Measurements from ENCODE around the gene AFF3.

AFF3 gene

DNA sequence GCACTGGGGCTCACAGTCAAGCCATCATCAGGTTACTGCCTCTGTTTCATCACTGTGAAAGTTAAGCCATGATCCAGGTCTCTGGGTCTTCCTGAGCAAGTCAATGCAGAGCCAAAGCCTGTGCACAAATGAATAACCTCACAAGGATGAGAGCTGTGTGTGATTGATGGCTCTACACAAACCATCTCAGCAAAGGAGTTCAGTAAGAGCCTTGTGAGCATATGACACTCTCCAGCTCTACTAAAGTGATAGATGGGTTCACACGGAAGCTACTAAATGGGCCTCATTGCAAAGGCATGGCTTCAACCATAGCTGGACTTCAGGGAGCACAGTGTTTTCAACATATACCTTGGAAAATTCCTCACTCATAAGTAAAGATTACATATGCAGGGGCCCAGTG, 101.5 kb downstream of the AFF3 start:
- no peak for DNase-seq

DNA sequence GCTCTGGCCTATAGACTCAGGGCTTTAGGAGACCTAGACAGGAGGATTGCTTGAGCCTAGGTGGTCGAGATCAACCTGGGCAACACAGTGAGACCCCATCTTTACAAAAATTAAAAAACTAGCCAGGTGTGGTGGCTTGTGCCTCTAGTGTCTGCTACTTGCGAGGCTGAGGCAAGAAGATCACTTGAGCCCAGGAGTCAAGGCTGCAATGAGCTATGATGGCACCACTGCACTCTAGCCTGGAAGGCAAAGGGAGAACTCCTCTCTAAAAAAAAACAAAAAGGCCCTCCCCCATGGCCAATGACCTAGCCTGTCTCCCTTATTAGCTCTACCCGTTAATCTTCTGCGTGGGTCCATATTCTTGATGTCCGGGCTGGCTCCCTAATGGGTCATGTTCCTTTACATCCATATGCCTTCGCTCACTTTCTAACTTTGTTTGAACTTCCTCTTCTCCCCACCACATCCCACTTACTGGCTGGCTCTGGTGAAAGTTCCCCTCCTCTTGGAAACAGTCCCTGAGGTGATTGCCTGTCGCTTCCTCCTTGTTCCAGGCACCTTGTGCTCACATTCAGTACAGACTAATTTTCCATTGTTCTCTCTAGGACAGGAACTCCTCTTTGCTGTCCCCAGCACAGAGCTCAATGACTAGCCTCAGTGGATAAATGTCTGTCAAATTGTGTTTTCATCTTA, 103.0 kb downstream of the AFF3 start:
- no peak for DNase-seq

DNA sequence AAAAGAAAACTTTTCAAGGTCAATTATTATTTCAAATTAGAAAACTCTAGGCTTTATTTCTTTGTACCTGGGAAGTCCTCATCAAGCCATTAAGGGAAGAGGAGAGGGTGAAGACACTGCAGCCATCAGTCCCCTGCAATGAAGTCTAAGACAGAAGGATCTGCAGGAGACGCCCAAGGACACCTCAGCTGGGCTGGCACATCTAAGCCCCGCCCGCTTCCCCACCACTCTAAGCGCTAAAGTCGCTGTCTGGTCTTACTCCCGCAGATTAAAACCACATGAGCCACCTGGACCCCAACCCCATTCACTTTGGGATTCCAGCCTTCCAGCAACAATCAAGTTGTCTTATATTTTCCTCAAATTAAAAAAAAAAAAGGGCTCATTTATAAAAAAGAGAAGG, 104.4 kb downstream of the AFF3 start:
- DNase-seq, result no peak

DNA sequence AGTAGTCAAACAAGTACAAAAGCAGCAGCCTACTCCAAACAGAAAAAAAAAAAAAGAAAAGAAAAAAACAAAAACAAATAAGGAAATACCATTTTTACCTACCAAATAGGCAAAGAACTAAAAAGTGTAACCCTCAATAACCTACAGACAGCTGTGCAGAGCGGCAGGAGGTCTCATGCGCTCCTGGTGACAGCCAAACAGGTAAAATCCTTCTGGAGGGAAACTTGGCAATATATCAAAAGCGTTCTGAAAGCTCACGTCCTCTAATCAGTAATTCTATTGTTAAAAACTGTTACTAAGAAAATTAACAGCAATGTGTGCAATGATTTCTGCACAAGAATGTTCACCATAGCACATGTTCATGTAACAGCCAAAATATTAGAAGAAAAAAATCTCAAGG, 105.6 kb downstream of the AFF3 start:
- DNase-seq, result no peak

DNA sequence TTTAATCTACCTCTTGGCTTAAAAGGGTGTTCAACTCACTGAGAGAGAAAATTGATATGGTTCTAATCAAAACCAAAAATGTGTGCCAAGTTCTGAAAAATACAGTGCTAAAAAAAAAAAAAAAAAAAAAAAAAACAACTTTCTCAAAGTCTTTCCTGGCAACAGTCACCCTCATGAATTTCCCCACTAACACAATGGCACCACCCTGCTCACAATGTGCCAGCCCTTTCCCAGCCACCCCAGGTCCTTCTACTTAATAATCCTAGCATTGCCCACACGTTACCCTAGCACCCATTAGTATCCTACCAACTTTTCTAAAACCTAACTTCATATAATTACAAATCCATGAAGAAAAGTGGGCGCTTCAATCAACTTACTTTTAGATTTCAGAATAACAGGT, 106.4 kb downstream of the AFF3 start:
- no peak for DNase-seq

DNA sequence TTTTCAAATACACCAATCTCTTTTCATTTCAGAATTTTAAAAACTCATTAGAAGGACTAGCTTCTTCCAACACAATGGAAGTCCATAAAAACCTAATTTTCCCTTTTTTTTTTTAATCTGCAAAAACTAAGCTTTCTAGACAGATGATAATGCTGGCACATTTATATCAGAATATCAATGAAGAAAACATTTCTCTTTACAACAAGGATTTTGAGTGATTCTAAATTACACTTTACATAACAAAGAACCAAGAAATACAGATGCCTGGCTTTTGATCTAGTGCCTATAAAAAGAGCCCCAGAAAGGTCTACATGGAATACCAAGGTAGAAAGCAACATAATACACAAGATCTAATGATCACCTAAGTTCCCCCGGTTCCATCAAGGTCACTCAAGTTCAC, 108.0 kb downstream of the AFF3 start:
- DNase-seq, result no peak

DNA sequence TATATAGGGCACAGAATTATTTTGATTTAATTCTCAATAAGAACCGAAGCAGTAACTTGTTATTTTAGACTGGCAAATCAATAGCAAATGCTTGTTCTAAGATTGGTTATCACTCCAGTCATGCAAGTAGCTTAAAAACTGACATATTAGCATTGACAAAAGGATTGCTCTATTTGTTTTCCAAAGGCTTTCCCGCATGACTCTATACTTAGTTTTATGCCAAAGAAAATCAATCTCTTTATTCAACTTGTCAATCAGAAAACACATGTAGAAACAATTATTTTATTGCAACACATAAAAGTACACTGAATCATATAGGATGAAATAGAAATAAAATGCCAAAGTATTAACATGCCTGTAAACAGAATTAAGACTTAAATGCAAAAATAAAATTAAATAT, 108.4 kb downstream of the AFF3 start:
- DNase-seq, result no peak

DNA sequence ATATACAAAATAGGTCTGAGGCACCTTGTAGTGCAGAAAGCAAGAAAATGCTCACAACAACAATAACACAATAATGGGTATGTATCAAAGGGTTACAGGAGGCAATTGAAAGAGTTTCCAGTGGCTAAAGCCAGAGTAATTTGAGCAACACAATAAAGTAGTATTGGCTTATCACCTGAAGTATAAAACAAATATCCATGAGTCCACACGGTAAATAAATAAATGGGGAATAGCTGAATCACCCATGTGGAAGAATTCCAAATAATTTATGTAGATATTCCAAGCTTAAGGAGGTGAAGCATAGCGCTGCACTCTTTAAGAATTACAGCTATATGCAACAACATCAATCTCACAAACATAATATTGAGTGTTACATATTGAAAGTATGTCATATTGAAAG, 110.8 kb downstream of the AFF3 start:
- no peak for DNase-seq

DNA sequence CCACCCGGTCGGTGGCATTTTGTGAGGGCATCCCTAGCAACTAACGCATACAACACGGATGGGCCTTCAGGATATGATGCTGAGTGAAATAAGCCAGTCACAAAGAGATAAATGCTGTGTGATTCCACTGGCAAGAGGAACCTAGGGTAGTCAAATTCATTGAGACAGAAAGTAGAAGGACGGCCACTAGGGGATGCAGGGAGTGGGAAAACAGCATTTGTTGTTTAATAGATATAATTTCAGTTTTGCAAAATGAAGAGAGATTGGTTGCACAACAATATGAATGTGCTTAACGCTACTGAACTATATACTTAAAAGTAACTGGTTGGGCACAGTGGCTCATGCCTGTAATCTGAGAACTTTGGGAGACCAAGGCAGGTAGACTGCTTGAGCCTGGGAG, 112.9 kb downstream of the AFF3 start:
- DNase-seq, result no peak

DNA sequence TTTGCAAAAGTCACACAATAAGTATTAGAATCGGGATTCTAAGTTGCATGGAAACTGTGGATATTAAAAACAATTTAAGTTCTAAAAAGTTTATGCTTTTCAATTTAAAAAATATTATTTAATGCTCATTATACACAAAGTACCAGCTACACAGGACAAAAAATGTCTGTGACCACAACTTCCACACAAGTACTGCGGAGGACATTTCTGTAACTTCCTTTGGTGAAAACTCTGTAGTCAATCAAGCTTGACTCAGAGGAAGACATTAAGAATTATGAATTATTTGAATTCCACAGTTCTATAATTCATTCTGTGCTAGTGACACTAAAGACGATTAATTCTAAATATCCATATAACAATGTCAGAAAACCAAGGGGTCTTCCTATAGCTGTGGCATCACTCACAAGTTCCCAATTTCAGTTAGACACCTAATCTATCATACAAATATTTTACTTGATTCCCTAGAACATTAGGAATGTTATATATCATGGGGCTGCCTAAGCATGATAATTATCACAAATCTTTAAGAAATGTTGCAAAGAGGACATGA, 120.5 kb downstream of the AFF3 start:
- no peak for DNase-seq

DNA sequence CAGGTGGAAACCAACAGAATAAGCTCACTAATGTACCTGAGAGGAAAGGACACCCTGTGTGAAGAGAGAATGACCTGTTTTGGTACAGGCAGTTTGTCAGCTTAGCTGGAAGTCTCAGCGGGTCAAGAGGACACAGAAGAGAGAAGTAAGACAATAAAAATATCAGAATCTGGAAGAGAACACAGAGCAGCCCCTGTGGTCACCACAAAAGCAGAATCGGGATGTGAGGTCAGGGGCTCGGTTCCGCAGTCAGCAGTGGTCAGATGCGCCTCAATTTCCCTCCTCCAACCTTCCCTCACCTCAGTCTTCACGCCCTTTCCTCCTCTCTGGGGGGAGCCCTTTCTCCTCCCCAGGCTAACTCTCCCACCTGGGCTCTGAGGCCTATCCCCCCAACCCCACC, 122.9 kb downstream of the AFF3 start:
- no peak for DNase-seq

DNA sequence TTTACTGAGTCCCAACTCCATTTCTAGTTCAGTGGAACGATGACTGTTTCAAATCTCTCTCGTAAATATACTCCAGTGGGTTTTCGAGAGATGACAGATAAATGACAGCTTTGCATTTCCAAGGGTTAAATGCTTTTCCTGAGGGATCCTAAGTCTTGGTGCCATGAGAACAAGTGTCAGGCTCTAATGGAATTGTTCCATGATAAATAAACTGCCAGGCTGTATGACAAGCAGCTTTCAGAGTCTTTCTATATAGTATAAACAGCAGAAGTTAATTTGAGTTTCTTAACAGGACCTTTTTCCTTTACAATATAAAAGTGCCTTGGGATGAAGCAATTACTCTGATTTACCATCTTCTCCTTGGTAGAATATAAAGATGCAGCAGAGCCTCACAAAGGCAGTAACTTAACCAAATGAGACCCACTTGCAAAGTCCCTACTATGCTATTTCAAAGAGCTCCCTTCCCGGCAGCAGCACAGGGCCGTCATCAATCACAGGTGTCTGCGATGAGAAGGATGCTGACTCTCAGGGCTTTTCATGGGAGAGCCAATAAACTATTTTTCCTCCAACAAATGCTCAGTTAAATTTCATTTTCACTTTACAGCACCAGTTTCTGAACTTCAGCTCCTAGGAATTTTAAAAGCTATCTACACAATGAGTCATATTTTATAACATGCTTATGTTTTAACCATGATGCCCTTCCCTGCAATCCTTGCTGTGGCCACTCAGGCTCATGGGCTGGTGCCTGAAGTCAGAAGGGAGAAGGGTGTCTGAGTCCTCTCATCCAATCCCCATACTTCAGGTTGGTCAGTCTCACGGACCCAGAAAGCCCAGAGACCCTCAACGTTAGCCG, 123.8 kb downstream of the AFF3 start:
- no peak for DNase-seq

DNA sequence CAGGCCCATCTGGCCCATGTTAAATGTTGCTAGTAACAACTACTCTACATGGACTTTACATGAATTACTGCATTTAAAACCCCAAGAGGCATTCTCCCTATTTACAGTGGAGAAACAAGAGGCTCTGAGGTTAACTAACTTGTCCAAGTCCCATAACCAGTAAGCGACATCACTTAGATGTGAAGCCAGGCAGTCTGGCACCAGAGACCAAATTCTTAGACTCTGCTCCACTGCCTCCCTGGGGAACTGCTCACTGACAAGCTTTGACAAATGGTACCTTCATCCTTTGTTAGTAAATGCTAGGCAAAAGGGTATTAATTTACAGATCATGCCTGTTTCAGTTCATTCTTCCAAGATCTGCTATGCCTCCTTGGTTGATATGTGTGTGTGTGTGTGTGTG, 124.8 kb downstream of the AFF3 start:
- no peak for DNase-seq

DNA sequence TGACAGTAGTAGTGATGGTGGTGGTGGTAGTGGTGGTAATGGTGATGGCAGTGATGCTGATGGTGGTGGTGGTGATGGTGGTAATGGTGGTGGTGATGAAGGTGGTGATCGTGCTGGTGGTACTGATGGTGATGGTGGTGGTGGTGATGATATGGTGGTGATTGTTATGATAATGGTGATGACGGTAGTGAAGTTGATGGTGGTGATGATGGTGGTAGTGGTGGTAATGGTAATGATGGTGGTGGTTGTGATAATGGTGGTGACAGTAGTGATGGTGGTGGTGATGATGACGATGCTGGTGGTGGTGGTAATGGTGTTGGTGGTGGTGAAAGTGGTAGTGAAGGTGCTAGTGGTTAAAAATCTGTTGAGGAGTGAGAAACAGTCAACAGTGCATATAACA, 125.6 kb downstream of the AFF3 start:
- no peak for DNase-seq

DNA sequence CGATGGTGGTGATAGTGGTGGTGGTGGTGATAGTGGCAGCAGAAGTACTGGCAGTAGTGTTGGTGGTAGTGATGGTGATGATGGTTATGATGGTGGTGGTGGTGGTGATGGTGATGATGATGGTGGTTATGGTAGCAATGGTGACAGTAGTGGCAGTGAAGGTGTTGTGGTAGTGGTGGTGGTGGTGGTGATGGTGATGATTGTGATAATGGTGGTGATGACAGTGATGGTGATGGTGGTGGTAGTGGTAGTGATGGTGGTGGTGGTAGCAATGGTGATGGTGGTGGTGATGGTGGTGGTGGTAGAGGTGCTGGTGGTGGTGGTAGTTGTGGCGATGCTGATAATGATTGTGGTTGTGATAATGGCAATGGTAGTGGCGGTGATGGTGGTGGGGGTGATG, 126.5 kb downstream of the AFF3 start:
- no peak for DNase-seq

DNA sequence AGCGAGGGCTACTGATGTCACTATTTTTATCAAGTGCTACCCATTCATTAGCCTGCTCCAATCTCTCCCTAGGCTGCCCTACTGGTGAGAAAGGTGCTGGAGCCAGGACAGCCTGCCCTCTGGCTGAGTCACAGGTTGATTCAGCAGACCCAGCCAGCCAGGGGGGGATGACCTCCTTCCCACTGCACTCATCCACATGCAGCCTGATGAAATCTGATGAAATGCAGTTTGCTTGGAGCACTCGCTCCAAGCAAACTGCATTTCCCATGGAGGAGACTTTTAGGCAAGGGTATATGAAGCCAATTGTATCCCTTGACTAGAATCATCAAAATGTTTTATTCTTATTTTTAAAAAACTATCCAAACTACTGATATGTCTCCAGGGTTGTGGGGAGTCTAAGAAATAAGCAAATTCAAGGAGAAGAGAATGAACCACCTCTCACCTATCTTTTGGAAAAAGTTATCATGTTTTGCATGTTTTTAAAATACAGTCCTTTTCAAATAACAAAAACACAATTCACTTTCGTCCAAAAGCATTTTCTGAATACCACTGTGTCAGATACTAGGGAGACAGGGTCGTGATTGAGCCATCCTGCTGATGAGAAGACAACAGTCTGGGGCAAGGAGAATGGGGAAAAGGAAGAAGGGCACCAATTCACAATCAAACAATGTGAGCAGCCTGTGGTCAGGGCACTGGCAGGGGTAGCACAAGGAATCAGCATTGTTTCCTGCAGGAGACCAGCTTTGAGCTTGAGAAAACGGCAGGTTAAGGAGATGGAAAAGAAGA, 128.3 kb downstream of the AFF3 start:
- no peak for DNase-seq

DNA sequence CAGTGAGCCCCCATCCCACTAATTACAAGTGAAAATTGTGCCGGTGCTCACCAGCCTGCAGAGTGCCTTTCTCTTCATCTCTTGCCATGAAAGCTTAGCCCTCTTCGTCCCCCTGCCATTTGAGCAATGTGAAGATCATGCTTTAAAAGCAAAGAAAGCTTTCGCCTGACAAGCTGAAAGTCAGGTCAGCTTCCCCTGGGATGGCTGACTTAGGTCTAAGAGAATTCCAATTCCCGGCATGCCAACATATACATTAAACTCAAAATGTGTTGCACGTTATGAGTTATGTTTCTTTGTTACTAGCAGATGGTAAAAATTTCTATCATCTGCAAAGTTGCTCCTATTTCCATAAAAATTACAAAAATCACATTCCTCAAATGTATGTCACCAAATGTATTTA, 129.8 kb downstream of the AFF3 start:
- no peak for DNase-seq

DNA sequence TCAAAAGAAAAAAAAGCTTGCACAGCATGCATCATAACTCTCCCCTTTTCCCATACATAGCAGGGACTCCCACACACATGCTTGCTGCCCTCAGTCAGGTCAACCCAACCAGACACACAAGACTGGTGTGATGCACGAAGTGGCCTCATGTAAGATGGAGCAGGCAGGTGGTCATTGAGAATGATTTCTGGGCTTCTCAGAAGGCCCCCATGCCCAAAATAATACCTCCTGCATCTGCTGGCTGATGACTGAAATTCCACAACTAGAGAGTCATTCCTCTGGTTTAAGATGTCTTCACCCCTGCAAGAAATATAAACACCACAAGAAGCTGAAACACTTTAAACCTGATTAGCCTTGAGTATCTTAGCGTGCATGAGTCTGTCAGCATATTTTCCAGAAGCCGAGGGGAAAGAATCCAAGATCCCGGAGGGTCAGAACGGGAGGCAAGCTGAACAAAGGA, 131.1 kb downstream of the AFF3 start:
- no peak for DNase-seq

DNA sequence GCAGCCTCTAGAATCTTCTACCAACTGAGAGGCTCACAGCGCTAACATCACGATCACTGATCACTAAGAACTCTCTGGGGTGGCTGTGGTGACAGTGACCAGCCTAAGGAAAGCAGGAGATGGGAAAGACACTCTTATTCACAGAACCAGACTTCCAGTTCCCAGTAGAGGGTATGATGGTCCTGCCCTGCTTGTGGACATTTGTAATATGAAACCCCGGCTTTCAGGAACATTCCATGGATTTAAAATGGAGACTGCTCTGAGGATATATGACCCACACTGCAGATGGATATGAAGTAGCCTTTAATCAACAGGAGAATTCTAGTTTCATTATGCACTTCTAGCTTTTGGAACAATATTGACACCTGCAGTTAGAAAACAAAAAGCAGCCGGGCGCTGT, 131.8 kb downstream of the AFF3 start:
- DNase-seq, result no peak

DNA sequence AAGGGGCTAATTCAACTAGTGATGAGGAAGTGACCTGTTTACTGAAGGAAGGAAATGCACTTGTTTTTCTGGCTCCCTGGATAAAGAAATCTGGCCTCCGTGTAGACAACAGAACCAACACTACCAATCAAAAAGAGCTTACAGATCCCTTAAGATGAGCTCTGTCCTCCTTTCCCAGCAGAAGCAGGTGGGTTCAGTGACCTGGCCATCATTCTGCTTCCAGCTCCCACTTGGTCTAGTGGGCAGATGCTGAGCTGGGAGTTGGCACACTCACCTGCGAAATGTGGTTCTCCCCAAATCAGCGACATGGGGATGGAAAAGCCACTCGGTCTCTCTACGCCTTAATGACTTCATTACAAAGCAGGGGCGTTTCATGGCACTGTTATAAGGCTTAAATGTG, 132.6 kb downstream of the AFF3 start:
- no peak for DNase-seq

DNA sequence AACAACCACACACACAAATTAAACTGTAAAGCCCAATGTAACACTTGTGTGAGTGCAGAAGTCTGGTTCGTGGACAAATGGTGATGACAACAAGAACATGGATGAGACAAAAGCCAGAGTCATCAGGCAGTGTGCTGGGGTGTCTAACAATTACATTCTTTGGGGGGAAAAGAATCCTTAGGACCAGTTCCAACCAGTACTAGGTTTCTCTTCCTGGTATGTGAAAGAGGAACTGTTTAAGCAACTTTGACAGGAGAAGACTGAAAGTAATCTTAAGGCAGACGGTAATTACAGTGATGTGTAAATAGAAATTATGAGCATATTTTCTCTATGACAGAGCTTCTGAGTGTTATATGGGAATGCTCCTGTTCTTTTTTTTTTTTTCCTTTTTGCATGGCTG, 133.4 kb downstream of the AFF3 start:
- no peak for DNase-seq

DNA sequence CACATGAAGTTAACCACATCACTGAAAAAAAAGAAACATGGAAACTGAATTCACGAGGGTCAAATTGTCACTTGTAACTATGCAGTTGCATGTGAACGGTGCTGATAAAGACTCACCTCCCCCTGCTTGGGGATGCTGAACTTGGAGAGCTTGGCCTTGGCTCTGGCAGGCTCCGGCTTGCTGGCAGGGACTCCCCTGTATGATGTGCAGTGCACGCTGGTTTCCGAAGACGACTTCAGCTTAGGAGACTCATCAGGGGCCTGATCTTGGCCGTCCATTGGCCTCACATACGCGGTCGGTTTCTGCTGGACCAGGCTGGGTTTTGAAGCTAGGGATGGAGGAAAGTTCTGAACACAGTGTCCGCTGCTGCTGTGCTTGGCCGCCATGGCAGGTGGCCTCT, 135.9 kb downstream of the AFF3 start:
- DNase-seq, result no peak

DNA sequence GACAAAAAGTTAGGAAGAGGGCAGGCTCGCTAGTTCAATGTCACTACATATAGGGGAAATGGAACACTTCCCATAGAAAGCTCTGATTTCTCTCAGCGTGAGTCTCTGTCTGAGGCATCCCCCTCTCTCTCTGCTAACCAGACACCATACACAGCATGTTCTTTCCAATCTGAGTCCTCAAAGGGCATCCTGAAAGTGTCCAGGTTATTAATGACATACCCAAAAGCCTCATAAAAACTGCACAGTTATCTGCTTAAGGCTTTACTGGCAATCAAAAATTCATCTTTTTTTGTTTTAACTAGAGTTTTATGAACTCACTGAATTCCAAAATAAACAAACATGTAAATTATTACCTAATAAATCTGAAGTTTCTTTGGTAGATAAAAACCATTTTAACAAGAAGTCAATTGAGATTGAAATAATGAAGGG, 137.4 kb downstream of the AFF3 start:
- no peak for DNase-seq

Measured in CD4-positive, alpha-beta T cell treated with Interleukin-21 for 1 hour (primary cell).